HG03139 (cell line): ENCODE measurements around the gene ART3.

Experiments used
- ATAC-seq: cut with Tn5 transposase; IDR thresholded peaks from one replicate; pipeline ENCODE4 v1.9.1; 2021; ENCODE audit not compliant: unreplicated experiment

ART3 gene

GRCh38 chr4:76067652-76068286 lies 6.7 kb upstream of the ART3 start:
- ATAC-seq: peak; percentile 79

- no peak for ATAC-seq
Observed at GRCh38 chr4:76072760-76073159, 1.7 kb upstream of the ART3 start.

GRCh38 chr4:76074993-76075600 lies 588 bp downstream of the ART3 start:
- no peak for ATAC-seq

- no peak for ATAC-seq
Observed at GRCh38 chr4:76078033-76078613, 3.6 kb downstream of the ART3 start.

GRCh38 chr4:76083386-76083988 lies 9.0 kb downstream of the ART3 start:
- no peak for ATAC-seq

- ATAC-seq: no peak
Observed at GRCh38 chr4:76084542-76084941, 10.0 kb downstream of the ART3 start.

- no peak for ATAC-seq
Observed at GRCh38 chr4:76087007-76087769, 12.7 kb downstream of the ART3 start.

- ATAC-seq: no peak
Observed at GRCh38 chr4:76088719-76089118, 14.2 kb downstream of the ART3 start.

GRCh38 chr4:76090241-76090691 lies 15.8 kb downstream of the ART3 start:
- no peak for ATAC-seq

- ATAC-seq: no peak
Observed at GRCh38 chr4:76091052-76091451, 16.5 kb downstream of the ART3 start.

- no peak for ATAC-seq
Observed at GRCh38 chr4:76095568-76095967, 21.1 kb downstream of the ART3 start.

GRCh38 chr4:76096076-76096475 lies 21.6 kb downstream of the ART3 start:
- no peak for ATAC-seq

- no peak for ATAC-seq
Observed at GRCh38 chr4:76105652-76106051, 31.1 kb downstream of the ART3 start.

- ATAC-seq: no peak
Observed at GRCh38 chr4:76106442-76106841, 31.9 kb downstream of the ART3 start.

- ATAC-seq: no peak
Observed at GRCh38 chr4:76108467-76109181, 34.1 kb downstream of the ART3 start.

GRCh38 chr4:76116821-76117220 lies 42.3 kb downstream of the ART3 start:
- ATAC-seq: no peak

GRCh38 chr4:76117536-76117935 lies 43.0 kb downstream of the ART3 start:
- ATAC-seq: no peak

- ATAC-seq: no peak
Observed at GRCh38 chr4:76120199-76120598, 45.7 kb downstream of the ART3 start.

GRCh38 chr4:76125816-76126215 lies 51.3 kb downstream of the ART3 start:
- no peak for ATAC-seq

GRCh38 chr4:76127754-76128153 lies 53.2 kb downstream of the ART3 start:
- ATAC-seq: no peak

GRCh38 chr4:76141241-76141640 lies 66.7 kb downstream of the ART3 start:
- ATAC-seq: no peak
